ENCODE measurements around the gene GALNT9.

DNA sequence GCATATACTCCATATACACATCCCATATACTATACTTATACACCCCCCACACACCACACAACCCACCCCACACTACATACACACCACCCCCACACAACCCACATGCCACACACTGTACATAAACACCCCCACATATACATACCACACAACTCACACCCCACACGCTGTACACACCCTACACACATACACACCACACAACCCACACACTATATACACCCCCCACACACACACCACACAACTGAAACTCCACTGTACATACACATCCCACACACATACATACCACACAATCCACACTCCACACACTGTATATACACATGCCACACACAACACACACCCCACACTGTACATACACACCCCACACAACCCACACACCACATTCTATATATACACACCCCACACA is 104.2 kb downstream of the GALNT9 start:
- TF ChIP-seq, protein P1, sequence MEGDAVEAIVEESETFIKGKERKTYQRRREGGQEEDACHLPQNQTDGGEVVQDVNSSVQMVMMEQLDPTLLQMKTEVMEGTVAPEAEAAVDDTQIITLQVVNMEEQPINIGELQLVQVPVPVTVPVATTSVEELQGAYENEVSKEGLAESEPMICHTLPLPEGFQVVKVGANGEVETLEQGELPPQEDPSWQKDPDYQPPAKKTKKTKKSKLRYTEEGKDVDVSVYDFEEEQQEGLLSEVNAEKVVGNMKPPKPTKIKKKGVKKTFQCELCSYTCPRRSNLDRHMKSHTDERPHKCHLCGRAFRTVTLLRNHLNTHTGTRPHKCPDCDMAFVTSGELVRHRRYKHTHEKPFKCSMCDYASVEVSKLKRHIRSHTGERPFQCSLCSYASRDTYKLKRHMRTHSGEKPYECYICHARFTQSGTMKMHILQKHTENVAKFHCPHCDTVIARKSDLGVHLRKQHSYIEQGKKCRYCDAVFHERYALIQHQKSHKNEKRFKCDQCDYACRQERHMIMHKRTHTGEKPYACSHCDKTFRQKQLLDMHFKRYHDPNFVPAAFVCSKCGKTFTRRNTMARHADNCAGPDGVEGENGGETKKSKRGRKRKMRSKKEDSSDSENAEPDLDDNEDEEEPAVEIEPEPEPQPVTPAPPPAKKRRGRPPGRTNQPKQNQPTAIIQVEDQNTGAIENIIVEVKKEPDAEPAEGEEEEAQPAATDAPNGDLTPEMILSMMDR (IDR thresholded peaks at IDR 0.05): no peak
- no peak for TF ChIP-seq POLR2A (IDR thresholded peaks at IDR 0.05)

Data from right lobe of liver (tissue), 4 donors.